ENCODE measurements around the gene AKAP8L.

Gene AKAP8L

DNA sequence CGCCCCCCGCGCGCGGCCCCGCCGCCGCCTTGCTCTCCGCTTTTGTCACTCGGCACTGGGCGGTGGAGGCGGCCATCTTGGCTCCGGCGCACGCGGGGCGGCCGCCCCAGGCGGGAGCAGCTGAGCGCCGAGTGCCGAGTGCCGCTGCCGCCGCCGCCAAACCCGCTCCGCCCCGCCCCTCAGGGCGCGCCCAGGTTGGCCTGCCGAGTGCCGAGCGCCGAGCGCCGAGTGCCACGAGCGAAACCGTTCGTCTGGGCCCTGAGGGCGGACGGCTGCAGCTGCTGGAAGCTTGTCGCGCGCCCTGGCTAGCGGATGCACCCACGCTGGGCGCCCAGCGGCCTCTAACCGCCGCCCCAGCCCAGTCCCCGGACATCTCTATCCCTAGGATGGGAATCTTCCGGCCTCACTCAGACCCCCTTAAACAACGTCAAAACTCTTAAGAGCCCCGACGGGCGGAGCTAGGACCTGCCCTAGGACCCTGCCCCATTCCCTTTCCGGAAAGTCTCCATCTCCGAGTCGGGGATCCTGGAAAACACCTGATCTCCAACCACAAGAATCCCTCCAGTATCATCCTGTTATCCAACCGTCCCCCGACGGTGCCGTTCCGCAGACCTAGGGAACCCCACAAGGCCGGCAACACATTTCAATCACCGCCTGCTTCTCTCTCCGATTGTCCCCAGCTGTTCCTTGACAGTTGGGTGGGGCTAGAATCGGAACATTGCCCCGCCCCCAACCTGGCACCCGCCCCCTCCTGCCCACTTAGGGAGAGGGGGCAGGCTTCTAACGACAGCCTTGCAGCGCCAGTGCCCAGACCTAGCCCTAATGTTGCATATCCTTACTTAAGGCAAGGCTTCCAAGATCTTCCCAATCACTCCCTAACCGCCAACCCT is 14.1 kb upstream of the AKAP8L start:
- DNase-seq, result peak; percentile 94

DNA sequence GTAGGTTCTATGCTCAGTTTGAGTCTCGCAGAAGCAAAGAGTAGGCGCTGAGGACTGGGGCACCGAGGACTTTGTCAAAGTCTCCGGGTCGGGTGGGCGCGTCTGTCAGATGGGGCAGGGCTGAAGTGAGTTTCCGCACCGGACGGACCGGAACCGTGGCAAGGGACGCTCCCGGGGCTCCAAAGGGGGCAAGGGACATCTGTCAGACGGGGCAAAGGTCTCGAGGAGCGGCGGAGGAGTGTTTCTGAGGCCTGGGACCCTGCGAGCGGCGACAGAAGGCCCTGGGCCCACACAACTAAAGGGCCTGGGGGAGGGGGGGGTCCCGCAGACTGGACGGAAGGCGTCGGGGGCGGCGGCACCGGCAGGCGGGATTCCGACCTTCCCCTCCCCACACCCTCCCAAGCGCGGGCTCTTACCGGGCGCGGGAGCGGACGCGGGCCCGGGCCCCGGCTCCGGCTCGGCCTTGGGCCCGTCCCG is 13.3 kb upstream of the AKAP8L start:
- no peak for DNase-seq

DNA sequence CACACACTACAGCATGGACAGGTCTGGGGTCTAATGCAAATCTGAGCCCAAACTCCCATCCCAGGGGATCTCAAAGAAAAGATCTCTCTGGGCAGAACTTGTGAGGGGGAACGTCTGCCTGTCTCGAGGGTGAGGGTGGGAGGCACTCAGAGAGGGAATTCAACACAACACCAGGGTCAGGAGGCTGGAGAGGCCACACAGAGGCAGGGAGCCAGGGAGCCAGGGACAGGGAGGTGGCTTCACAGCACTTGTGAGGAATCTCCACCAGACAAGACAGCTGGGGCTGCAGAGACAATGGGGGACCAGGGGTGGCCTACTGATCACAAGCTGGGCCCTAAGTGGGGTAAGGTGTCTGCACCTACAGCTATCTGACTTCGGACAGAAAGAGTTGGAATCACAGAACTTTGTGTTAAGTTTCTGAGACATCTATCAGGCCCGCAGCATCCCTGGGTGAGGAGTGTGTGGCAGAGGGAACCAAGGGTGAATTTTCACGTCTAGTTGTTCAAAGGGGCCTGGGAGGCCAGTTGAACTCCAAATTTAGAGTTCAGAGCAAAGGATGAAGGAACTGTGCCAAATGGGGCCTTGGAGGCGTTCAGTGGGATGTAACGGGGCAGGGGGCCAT is 12.7 kb upstream of the AKAP8L start:
- no peak for DNase-seq

- DNase-seq, result no peak
Measured at GRCh38 chr19:15430526-15431120, 11.8 kb upstream of the AKAP8L start.

DNA sequence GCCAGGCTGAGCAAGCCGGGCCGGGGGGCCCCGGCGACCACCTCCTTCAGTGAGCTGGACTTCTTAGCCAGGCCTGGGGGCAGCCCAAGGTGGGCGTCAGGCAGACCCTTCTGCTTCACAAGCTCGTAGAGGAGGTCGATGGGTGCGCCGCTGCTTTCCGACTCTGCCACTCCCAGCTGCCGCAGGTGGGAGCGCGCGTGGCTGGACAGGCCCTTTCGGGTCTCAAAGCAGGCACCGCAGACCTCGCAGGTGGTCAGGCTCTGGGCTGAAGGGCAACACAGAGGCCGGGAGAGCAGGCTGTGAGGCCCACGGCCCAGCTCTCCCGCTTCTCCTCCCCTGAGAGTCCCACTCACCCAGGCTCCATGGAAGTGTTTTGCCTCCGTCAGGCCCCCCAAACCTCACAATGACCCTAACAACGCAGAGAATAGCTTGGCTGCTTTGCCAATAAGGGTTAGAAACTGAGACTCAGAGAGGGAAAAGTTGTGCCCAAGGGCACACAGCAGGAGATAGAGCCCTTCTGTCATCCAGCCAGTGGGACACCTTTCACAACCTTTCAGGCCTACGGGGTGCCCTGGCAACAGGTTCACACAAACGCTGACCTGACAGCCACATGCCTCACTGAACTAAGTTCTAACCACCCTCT is 11.2 kb upstream of the AKAP8L start:
- DNase-seq, result no peak

DNA sequence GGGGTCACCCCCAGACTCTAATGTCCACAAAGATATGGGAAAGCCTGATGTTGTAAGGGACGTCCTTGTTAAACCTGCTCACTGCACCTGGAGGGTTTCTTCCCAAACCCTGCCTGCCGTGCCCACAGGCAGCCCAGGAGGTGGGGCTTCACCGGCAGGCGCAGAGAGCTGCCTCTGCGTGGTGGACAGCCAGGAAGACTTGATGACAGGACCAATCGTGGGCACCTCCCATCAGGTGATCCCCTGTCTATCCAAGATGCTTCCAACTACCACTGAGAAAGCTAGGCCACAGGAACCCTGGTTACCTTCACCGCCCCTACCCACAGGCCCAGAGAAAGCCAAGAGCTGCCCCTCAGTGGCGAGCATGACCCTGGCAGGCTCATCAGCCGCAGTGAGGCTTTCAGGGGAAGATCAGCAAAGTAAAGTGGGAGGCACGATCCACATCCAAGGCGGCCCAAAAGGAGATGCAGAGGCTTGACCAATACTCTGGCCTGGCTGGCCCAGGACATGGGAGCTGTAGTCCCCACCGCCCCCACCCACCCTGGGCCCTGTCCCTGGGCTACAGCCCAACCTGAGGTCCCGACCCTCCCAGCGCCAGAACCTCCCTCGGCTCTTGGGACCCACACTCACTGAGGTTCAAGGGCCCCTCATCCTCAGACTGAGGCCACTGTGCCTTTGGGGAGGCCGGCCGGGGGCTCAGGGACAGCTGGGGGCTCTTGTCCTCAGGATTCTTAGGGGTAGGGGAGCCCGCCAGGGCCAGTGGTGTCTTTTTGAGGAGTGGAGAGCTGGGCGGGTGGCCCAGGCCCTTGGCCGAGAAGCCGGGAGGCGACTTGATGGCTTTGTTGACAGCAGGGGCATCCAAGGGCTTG is 10.4 kb upstream of the AKAP8L start:
- DNase-seq, result no peak

- DNase-seq, result no peak
Measured at GRCh38 chr19:15427991-15428471, 9.2 kb upstream of the AKAP8L start.

DNA sequence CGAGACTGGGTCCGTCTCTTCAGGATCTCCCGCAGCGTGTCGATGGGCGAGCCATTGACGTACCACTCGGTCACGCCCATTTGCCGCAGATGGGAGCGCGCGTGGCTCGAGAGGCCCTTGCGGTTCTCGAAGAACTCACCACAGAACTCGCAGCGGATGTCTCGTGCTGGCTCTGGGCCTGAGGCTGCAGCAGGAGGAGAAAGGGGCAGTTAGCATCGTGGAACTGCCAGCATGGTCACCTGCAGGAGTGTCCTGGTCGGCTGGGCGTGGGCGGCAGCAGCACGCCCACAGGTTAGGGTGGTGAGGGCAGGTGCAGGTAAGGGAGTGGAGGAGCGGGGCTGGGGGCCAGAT is 8.5 kb upstream of the AKAP8L start:
- DNase-seq, result no peak

GRCh38 chr19:15426485-15427349 is 7.9 kb upstream of the AKAP8L start:
- DNase-seq, result no peak

DNA sequence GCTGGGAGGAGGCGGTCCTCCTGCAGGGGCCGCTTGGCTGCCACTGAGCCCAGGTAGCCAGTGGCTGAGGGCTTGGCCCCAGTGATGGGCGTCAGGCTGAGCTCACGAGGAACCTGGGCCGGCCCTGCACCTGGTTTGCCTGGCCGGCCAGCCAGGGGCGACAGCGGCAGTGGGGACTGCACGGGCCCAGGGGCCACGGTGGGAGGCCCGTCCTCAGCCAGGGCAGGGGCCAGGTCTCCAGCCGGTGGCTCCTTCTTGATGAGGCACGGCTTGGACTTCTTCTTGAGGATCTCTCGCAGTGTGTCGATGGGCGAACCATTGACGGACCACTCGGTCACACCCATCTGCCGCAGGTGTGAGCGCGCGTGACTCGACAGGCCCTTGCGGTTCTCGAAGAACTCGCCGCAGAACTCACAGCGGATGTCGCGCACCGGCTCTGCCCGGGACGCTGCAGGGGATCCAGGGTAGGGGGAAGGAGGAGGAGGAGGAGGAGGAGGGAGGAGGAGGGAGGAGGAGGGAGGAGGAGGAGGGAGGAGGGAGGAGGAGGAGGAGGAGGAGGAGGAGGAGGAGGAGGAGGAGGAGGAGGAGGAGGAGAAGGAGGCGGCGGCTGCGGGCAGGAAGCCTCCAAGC is 6.6 kb upstream of the AKAP8L start:
- DNase-seq, result no peak

DNA sequence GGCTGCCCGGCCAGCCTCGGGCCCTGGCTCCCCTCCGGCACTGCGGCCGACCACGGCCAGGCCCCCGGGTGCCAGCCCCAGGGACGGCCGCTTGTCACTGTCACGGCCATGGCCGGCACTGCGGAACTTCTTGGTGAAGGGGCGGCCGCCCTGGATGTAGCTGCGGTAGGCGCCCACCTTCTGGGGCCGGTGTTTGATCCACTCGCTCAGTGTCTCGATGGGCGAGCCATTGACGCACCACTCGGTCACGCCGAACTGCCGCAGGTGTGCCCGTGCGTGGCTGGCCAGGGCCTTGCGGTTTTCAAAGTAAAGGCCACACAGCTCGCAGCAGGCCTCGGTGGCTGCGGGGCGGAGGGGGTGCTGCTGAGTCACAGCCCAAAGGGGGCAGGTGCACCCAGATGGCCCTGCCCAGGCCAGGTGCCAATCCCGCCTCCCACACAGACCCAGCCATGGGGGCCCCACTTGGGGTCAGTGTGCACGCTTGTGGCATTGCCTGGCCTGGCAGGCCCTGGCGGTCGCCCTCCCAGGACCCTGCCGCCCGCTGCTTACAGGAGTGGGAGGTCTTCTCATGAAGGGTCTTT is 6.0 kb upstream of the AKAP8L start:
- no peak for DNase-seq

- no peak for DNase-seq
Measured at GRCh38 chr19:15424121-15424520, 5.3 kb upstream of the AKAP8L start.

- DNase-seq, result no peak
Measured at GRCh38 chr19:15423130-15423529, 4.3 kb upstream of the AKAP8L start.

- DNase-seq, result no peak
Measured at GRCh38 chr19:15422296-15423075, 3.7 kb upstream of the AKAP8L start.

GRCh38 chr19:15421721-15422260 is 3.0 kb upstream of the AKAP8L start:
- DNase-seq, result peak; percentile 77

DNA sequence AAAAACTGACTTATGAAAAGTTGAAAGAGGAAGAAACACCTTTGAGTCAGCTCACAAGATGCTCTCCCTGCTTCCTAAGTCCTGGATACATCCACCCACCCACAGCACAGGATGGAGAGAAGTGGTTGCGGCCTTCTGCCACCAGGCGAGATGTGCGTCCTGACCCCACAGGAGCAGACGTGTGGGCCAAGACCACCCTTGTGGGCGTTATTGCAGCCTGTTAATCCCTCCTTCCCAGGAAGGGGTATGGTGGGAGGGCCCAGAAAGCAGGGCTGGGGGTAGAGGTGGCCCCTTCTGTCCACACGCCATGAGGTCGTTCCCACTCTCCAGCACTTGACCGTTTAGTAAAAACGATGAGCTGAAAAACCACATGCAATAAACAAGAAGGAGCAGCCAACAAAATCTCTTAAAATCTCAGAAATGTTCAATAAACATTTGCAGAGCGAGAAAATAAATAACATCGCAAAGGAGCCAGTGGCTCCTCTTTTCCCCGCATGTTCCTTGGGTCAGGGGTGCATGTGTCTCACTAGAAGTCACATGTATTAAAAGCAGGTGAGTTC is 2.4 kb upstream of the AKAP8L start:
- DNase-seq, result no peak

GRCh38 chr19:15419413-15420025 is 731 bp upstream of the AKAP8L start:
- DNase-seq, result no peak

- no peak for DNase-seq
Measured at GRCh38 chr19:15418231-15418578, 583 bp downstream of the AKAP8L start.

DNA sequence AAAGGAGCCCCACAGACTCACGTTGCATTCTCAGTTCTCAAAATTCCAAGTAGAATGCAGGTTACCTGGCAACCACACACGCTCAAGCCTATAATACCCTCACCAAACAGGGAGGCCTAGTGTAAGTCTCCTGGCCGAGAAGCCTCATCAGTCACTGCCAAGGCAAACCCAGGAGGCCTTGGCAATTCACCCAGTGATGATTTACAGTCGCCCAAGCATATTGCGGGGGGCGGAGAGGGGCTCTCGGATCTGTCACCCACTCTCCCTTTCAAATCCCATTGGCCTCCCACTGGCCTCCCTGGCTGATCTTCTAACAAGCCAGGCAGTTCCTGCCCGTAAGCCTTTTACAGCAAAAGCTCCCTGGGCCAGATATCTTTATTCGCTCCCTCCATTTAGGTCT is 1.1 kb downstream of the AKAP8L start:
- DNase-seq, result no peak
